GM12874 (cell line): ENCODE measurements around the gene CFAP97.

ENCODE experiments used
- CTCF ChIP-seq: IDR thresholded peaks from 2 replicates; pipeline ENCODE4 v1.5.1; 2011; ENCODE audit warnings: low read depth, mild to moderate bottlenecking, control low read depth, low read length, moderate library complexity; ENCODE audit not compliant: insufficient read depth

The CFAP97 gene

GRCh38 chr4:185242749-185243533 is 39.1 kb upstream of the CFAP97 start:
- no peak for TF ChIP-seq CTCF

GRCh38 chr4:185238750-185239149 is 35.0 kb upstream of the CFAP97 start:
- TF ChIP-seq CTCF: no peak

GRCh38 chr4:185238215-185238681 is 34.4 kb upstream of the CFAP97 start:
- no peak for TF ChIP-seq CTCF

GRCh38 chr4:185237175-185237574 is 33.4 kb upstream of the CFAP97 start:
- TF ChIP-seq CTCF: no peak

- TF ChIP-seq CTCF: no peak
Observed at GRCh38 chr4:185235843-185236503, 32.2 kb upstream of the CFAP97 start.

GRCh38 chr4:185235119-185235842 is 31.5 kb upstream of the CFAP97 start:
- no peak for TF ChIP-seq CTCF

- no peak for TF ChIP-seq CTCF
Observed at GRCh38 chr4:185232370-185232769, 28.6 kb upstream of the CFAP97 start.
